ENCODE measurements around the gene DACT2. TPM values are rescaled to one million over a fixed set of nuclear protein-coding genes. Genes with fewer than 3 reads are reported as not detected.

The DACT2 gene
- total RNA-seq, 1 donor from 2014 or later, result 17.4 TPM

- Mint-ChIP-seq H3K27ac (no peak overlapping the region), H3K4me1 (ENCODE audit: unreplicated experiment) (peaks cover 15% of the 10 kb centered on the region), H3K36me3 (no peaks in the 10 kb centered on the region), H3K27me3 (peaks cover 16% of the 10 kb centered on the region), H3K4me3 (no peak overlapping the region), H3K9me3 (no peaks in the 10 kb centered on the region)
- TF ChIP-seq, protein P1, sequence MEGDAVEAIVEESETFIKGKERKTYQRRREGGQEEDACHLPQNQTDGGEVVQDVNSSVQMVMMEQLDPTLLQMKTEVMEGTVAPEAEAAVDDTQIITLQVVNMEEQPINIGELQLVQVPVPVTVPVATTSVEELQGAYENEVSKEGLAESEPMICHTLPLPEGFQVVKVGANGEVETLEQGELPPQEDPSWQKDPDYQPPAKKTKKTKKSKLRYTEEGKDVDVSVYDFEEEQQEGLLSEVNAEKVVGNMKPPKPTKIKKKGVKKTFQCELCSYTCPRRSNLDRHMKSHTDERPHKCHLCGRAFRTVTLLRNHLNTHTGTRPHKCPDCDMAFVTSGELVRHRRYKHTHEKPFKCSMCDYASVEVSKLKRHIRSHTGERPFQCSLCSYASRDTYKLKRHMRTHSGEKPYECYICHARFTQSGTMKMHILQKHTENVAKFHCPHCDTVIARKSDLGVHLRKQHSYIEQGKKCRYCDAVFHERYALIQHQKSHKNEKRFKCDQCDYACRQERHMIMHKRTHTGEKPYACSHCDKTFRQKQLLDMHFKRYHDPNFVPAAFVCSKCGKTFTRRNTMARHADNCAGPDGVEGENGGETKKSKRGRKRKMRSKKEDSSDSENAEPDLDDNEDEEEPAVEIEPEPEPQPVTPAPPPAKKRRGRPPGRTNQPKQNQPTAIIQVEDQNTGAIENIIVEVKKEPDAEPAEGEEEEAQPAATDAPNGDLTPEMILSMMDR (conservative IDR thresholded peaks at IDR 0.05), result no peak
- DNase-seq (ENCODE audit: extremely low spot score, unreplicated experiment), result no peak
Observed at GRCh38 chr6:168297643-168298042, 21.9 kb downstream of the DACT2 start.

GRCh38 chr6:168294901-168295300 is 24.7 kb downstream of the DACT2 start:
- Mint-ChIP-seq H3K9me3 (no peaks in the 10 kb centered on the region), H3K36me3 (no peaks in the 10 kb centered on the region), H3K4me1 (ENCODE audit: unreplicated experiment) (no peaks in the 10 kb centered on the region), H3K27me3 (peaks cover 13% of the 10 kb centered on the region), H3K4me3 (no peak overlapping the region), H3K27ac (no peak overlapping the region)
- TF ChIP-seq, protein P1 (conservative IDR thresholded peaks at IDR 0.05), result no peak
- DNase-seq (ENCODE audit: extremely low spot score, unreplicated experiment), result no peak

GRCh38 chr6:168293636-168294530 is 25.7 kb downstream of the DACT2 start:
- H3K27ac Mint-ChIP-seq, result no peak overlapping the region
- no peak for DNase-seq (ENCODE audit: extremely low spot score, unreplicated experiment)
- no peaks in the 10 kb centered on the region for H3K4me1 Mint-ChIP-seq (ENCODE audit: unreplicated experiment)

DNA sequence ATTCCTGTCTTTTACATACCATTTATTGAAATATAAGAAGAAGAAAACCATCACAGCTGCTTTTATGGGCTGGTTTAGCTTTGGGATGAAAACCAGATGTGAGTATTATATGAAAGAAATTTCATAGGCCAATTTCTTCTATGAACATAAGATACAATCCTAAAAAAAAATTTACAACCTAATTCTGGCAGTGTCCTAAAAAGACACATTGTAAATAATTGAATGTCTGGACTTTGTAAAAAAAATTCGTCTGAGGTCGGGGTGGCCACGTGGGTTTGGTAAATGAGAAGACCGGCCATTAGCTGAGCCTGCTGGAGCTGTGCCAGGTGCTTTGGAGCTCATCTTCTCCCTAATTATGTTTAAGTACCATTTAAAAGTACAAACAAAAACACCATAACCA is 26.8 kb downstream of the DACT2 start:
- peaks cover 24% of the 10 kb centered on the region for H3K27me3 Mint-ChIP-seq
- no peak overlapping the region for H3K27ac Mint-ChIP-seq
- no peak for DNase-seq (ENCODE audit: extremely low spot score, unreplicated experiment)
- H3K4me3 Mint-ChIP-seq, result no peak overlapping the region
- H3K36me3 Mint-ChIP-seq, result no peaks in the 10 kb centered on the region
- TF ChIP-seq, protein P1 (conservative IDR thresholded peaks at IDR 0.05), result no peak
- H3K9me3 Mint-ChIP-seq, result no peaks in the 10 kb centered on the region
- H3K4me1 Mint-ChIP-seq (ENCODE audit: unreplicated experiment), result peaks cover 5% of the 10 kb centered on the region

More at GRCh38 chr6:168293636-168294530, 25.7 kb downstream of the DACT2 start:
- Mint-ChIP-seq H3K9me3 (no peaks in the 10 kb centered on the region), H3K36me3 (no peaks in the 10 kb centered on the region), H3K4me3 (no peak overlapping the region), H3K27me3 (peaks cover 14% of the 10 kb centered on the region)
- TF ChIP-seq, protein P1 (conservative IDR thresholded peaks at IDR 0.05), result no peak

- peaks cover 5% of the 10 kb centered on the region for H3K4me1 Mint-ChIP-seq (ENCODE audit: unreplicated experiment)
- no peak overlapping the region for H3K4me3 Mint-ChIP-seq
- no peak overlapping the region for H3K27ac Mint-ChIP-seq
- TF ChIP-seq, protein P1 (conservative IDR thresholded peaks at IDR 0.05), result no peak
- no peaks in the 10 kb centered on the region for H3K36me3 Mint-ChIP-seq
- no peak for DNase-seq (ENCODE audit: extremely low spot score, unreplicated experiment)
- peaks cover 21% of the 10 kb centered on the region for H3K27me3 Mint-ChIP-seq
- H3K9me3 Mint-ChIP-seq, result no peaks in the 10 kb centered on the region
Observed at GRCh38 chr6:168291450-168291849, 28.1 kb downstream of the DACT2 start.

All from type B pancreatic cell (in vitro differentiated cells).